Inflammatory macrophage (primary cell): ENCODE data around the gene EPHA8.

Experiments
- DNase-seq, 2 donors: peaks; one replicate each; pipeline ENCODE4 v3.0.0-alpha.2; 2020 to 2022

The EPHA8 gene

GRCh38 chr1:22537441-22538139 lies 25.7 kb upstream of the EPHA8 start:
- DNase-seq, result no peak

- no peak for DNase-seq
Measured at GRCh38 chr1:22539510-22540118, 23.7 kb upstream of the EPHA8 start.

- no peak for DNase-seq
Measured at GRCh38 chr1:22540337-22540736, 23.0 kb upstream of the EPHA8 start.

- no peak for DNase-seq
Measured at GRCh38 chr1:22542886-22543285, 20.4 kb upstream of the EPHA8 start.

- no peak for DNase-seq
Measured at GRCh38 chr1:22543679-22544078, 19.6 kb upstream of the EPHA8 start.

GRCh38 chr1:22544606-22545005 lies 18.7 kb upstream of the EPHA8 start:
- DNase-seq, result no peak

- no peak for DNase-seq
Measured at GRCh38 chr1:22545141-22545540, 18.1 kb upstream of the EPHA8 start.

GRCh38 chr1:22547186-22547817 lies 16.0 kb upstream of the EPHA8 start:
- no peak for DNase-seq

GRCh38 chr1:22547818-22548462 lies 15.3 kb upstream of the EPHA8 start:
- no peak for DNase-seq

- DNase-seq, result no peak
Measured at GRCh38 chr1:22550021-22550420, 13.3 kb upstream of the EPHA8 start.

GRCh38 chr1:22551591-22551990 lies 11.7 kb upstream of the EPHA8 start:
- DNase-seq, result no peak

- no peak for DNase-seq
Measured at GRCh38 chr1:22552021-22552420, 11.3 kb upstream of the EPHA8 start.

- DNase-seq, result no peak
Measured at GRCh38 chr1:22553104-22553880, 10.0 kb upstream of the EPHA8 start.

GRCh38 chr1:22553991-22554522 lies 9.2 kb upstream of the EPHA8 start:
- DNase-seq, result no peak

GRCh38 chr1:22555371-22555656 lies 8.0 kb upstream of the EPHA8 start:
- no peak for DNase-seq

GRCh38 chr1:22556391-22557104 lies 6.7 kb upstream of the EPHA8 start:
- DNase-seq, result no peak

- no peak for DNase-seq
Measured at GRCh38 chr1:22557341-22557950, 5.8 kb upstream of the EPHA8 start.

- DNase-seq, result no peak
Measured at GRCh38 chr1:22563671-22564602, 648 bp downstream of the EPHA8 start.

- no peak for DNase-seq
Measured at GRCh38 chr1:22566161-22566560, 2.9 kb downstream of the EPHA8 start.

- no peak for DNase-seq
Measured at GRCh38 chr1:22567197-22567596, 3.9 kb downstream of the EPHA8 start.

- no peak for DNase-seq
Measured at GRCh38 chr1:22567994-22568393, 4.7 kb downstream of the EPHA8 start.
